ENCODE data around the gene C16orf89.
"Not testable (repeated sequence)": the region's sequence is repeated elsewhere in the genome, so short reads cannot be mapped to it uniquely, and the experiment has no call there.

C16orf89 gene

GRCh38 chr16:5065813-5066212, at the start of gene C16orf89:
Gene C16orf89 (minus strand): TSS chr16:5065956. CDS start chr16:5065908, 48 bp downstream.
- DNase-seq (ENCODE audit: low read depth): no peak

- not testable (repeated sequence) for DNase-seq (ENCODE audit: low read depth)
Observed at GRCh38 chr16:5110933-5111332, 45.2 kb upstream of the C16orf89 start.

GRCh38 chr16:5108505-5109158, 42.9 kb upstream of the C16orf89 start:
- no peak for DNase-seq (ENCODE audit: low read depth)

GRCh38 chr16:5105039-5105438, 39.3 kb upstream of the C16orf89 start:
- DNase-seq (ENCODE audit: low read depth): not testable (repeated sequence)

- DNase-seq (ENCODE audit: low read depth): not testable (repeated sequence)
Observed at GRCh38 chr16:5103296-5104032, 37.7 kb upstream of the C16orf89 start.

GRCh38 chr16:5099174-5099573, 33.4 kb upstream of the C16orf89 start:
- DNase-seq (ENCODE audit: low read depth): not testable (repeated sequence)

GRCh38 chr16:5098221-5099159, 32.7 kb upstream of the C16orf89 start:
- peak; percentile 60 for DNase-seq (ENCODE audit: low read depth)

- peak; percentile 92 for DNase-seq (ENCODE audit: low read depth)
Observed at GRCh38 chr16:5097470-5098220, 31.9 kb upstream of the C16orf89 start, which contains the start of gene EEF2KMT. Gene EEF2KMT (minus strand): TSS chr16:5097795. CDS start chr16:5097739, 56 bp downstream.

GRCh38 chr16:5097061-5097469, 31.3 kb upstream of the C16orf89 start:
- peak; percentile 26 for DNase-seq (ENCODE audit: low read depth)

- not testable (repeated sequence) for DNase-seq (ENCODE audit: low read depth)
Observed at GRCh38 chr16:5096437-5097060, 30.8 kb upstream of the C16orf89 start.

GRCh38 chr16:5095145-5095830, 29.5 kb upstream of the C16orf89 start:
- DNase-seq (ENCODE audit: low read depth): not testable (repeated sequence)

- not testable (repeated sequence) for DNase-seq (ENCODE audit: low read depth)
Observed at GRCh38 chr16:5093746-5094145, 28.0 kb upstream of the C16orf89 start.

GRCh38 chr16:5093081-5093480, 27.3 kb upstream of the C16orf89 start:
- DNase-seq (ENCODE audit: low read depth): not testable (repeated sequence)

GRCh38 chr16:5090592-5090991, 24.8 kb upstream of the C16orf89 start:
- DNase-seq (ENCODE audit: low read depth): not testable (repeated sequence)

GRCh38 chr16:5089911-5090555, 24.3 kb upstream of the C16orf89 start:
- DNase-seq (ENCODE audit: low read depth): not testable (repeated sequence)

- DNase-seq (ENCODE audit: low read depth): not testable (repeated sequence)
Observed at GRCh38 chr16:5088936-5089335, 23.2 kb upstream of the C16orf89 start.

GRCh38 chr16:5088086-5088790, 22.5 kb upstream of the C16orf89 start:
- DNase-seq (ENCODE audit: low read depth): not testable (repeated sequence)

GRCh38 chr16:5085716-5086115, 20.0 kb upstream of the C16orf89 start:
- DNase-seq (ENCODE audit: low read depth): not testable (repeated sequence)

GRCh38 chr16:5084802-5085201, 19.0 kb upstream of the C16orf89 start:
- DNase-seq (ENCODE audit: low read depth): not testable (repeated sequence)
